Tibial nerve (tissue), 3 donors: ENCODE measurements around the gene EXOC1.

Experiments
- CTCF ChIP-seq, 5 experiments: fragments of 200-600 bp in 3 of 5; fragments of 450-650 bp in 2 of 5; sonication (generic) in 3 of 5; IDR thresholded peaks; one replicate each; pipeline ENCODE4 v1.5.1; 2016 to 2019; ENCODE audit warnings: antibody characterized with exemption in 5 of 5, mild to moderate bottlenecking in 3 of 5, moderate library complexity in 2 of 5
- POLR2A ChIP-seq, 2 donors: fragments of 450-650 bp; IDR thresholded peaks; one replicate each; pipeline ENCODE4 v1.6.1; 2017; ENCODE audit warnings: antibody characterized with exemption in 2 of 2, mild to moderate bottlenecking in 2 of 2, moderate library complexity in 2 of 2

GRCh38 chr4:55864577-55865223 is 11.3 kb downstream of the EXOC1 start:
- TF ChIP-seq CTCF (IDR thresholded peaks at IDR 0.05), result no peak
- no peak for TF ChIP-seq POLR2A (IDR thresholded peaks at IDR 0.05)
